ENCODE results near the gene NPIPB2.

DNA sequence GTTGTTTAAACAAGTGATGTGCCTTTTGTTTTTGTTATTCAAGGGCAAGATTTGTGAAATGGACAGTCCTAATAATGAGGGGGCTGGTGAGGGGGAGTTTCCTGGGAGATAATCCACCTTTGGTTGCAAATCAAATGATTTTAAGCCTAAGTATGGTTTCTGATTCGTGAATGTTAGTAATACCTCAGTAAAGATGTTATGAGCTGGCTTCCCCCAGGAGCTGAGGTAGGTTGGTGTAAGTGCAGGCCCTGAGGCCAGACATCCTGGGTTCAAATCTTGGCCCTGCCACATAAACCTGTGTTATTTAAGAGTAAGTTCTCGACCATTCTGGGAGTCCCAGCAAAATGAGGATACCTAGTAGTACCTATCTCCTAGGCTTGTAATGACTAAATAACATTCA is 36.2 kb upstream of the NPIPB2 start:
- no peak for TF ChIP-seq EZH2 (IDR thresholded peaks at IDR 0.05; ENCODE audit: borderline replicate concordance, low read depth, low read length, severe bottlenecking)
- TF ChIP-seq, protein P1, sequence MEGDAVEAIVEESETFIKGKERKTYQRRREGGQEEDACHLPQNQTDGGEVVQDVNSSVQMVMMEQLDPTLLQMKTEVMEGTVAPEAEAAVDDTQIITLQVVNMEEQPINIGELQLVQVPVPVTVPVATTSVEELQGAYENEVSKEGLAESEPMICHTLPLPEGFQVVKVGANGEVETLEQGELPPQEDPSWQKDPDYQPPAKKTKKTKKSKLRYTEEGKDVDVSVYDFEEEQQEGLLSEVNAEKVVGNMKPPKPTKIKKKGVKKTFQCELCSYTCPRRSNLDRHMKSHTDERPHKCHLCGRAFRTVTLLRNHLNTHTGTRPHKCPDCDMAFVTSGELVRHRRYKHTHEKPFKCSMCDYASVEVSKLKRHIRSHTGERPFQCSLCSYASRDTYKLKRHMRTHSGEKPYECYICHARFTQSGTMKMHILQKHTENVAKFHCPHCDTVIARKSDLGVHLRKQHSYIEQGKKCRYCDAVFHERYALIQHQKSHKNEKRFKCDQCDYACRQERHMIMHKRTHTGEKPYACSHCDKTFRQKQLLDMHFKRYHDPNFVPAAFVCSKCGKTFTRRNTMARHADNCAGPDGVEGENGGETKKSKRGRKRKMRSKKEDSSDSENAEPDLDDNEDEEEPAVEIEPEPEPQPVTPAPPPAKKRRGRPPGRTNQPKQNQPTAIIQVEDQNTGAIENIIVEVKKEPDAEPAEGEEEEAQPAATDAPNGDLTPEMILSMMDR (IDR thresholded peaks at IDR 0.05; ENCODE audit: borderline replicate concordance, extremely low read depth, low read length, poor library complexity, severe bottlenecking), result no peak
